Vagina (tissue), 2 donors: Measurements from ENCODE around the gene USP12. TPM values are rescaled to one million over a fixed set of nuclear protein-coding genes. Genes with fewer than 3 reads are reported as not detected.

Experiments
- DNase-seq, 2 donors: peaks; one replicate each; pipeline ENCODE4 v3.0.0-alpha.2; 2017; ENCODE audit errors: extremely low spot score in 2 of 2
- H3K27ac ChIP-seq: fragments of 200-600 bp; sonication (generic); one replicate; pipeline ENCODE4 v1.5.1; 2019
- H3K27me3 ChIP-seq: fragments of 200-600 bp; sonication (generic); one replicate; pipeline ENCODE4 v1.5.1; 2019
- H3K36me3 ChIP-seq, 2 donors: fragments of 200-600 bp; sonication (generic); one replicate each; pipeline ENCODE4 v1.5.1; 2017 to 2019
- H3K4me1 ChIP-seq: fragments of 200-600 bp; sonication (generic); one replicate; pipeline ENCODE4 v1.5.1; 2019
- H3K4me3 ChIP-seq, 2 donors: fragments of 200-600 bp; sonication (generic); 1 replicate in 1 of 2; 2 replicates in 1 of 2; pipeline ENCODE4 v1.5.1; 2016 to 2019
- H3K9me3 ChIP-seq: fragments of 200-600 bp; sonication (generic); one replicate; pipeline ENCODE4 v1.5.1; 2019
- CTCF ChIP-seq, 3 experiments: fragments of 450-650 bp in 2 of 3; fragments of 200-600 bp in 1 of 3; sonication (generic) in 1 of 3; IDR thresholded peaks; one replicate each; pipeline ENCODE4 v1.5.1; 2017 to 2019; ENCODE audit warnings: antibody characterized with exemption in 3 of 3, mild to moderate bottlenecking in 2 of 3, moderate library complexity in 2 of 3
- POLR2A ChIP-seq, 2 donors: fragments of 450-650 bp; IDR thresholded peaks; one replicate each; pipeline ENCODE4 v1.6.1; 2017; ENCODE audit warnings: antibody characterized with exemption in 2 of 2, mild to moderate bottlenecking in 2 of 2, moderate library complexity in 2 of 2
- POLR2AphosphoS5 ChIP-seq, 2 donors: sonication (generic); formaldehyde crosslinking; IDR thresholded peaks; one replicate each; pipeline ENCODE4 v1.9.0; 2017; ENCODE audit warnings: antibody characterized with exemption in 2 of 2, mild to moderate bottlenecking in 2 of 2, low read depth in 1 of 2; ENCODE audit not compliant: insufficient read depth in 1 of 2
- intact Hi-C: fragments of 100-400 bp; cut with DNase I; formaldehyde crosslinking; loops from one replicate; pipeline ENCODE4 v1.15.1; 2023
- total RNA-seq: library from RNA; depleted of rRNA; stranded (reverse); fragments of >200 nt; gene quantifications from one replicate; pipeline ENCODE4 v1.2.3, GENCODE V29; 2016

USP12 gene
- total RNA-seq, 1 donor from 2014 or later: 20.9 TPM

- Histone ChIP-seq H3K9me3 (no peaks in the 10 kb centered on the region), H3K4me1 (peaks cover 22% of the 10 kb centered on the region), H3K4me3 (no peak overlapping the region), H3K27ac (no peak overlapping the region), H3K36me3 (peaks cover 0 to under 1% of the 10 kb centered on the region in 2 donors), H3K27me3 (no peaks in the 10 kb centered on the region)
- no peak for DNase-seq
- TF ChIP-seq POLR2AphosphoS5 (IDR thresholded peaks at IDR 0.05; ENCODE audit: insufficient read depth in 1 of 2, low read depth in 1 of 2) (no peak), POLR2A (IDR thresholded peaks at IDR 0.05) (no peak), CTCF (IDR thresholded peaks at IDR 0.05) (no peak)
- intact Hi-C loops: no loop called here
Measured at GRCh38 chr13:27080018-27080948, 91.3 kb downstream of the USP12 start.

GRCh38 chr13:27079421-27079958 lies 92.1 kb downstream of the USP12 start:
- H3K4me1 ChIP-seq: peaks cover 22% of the 10 kb centered on the region

GRCh38 chr13:27077451-27077850 lies 94.2 kb downstream of the USP12 start:
- H3K36me3 ChIP-seq: peaks cover 0 to 7% of the 10 kb centered on the region in 2 donors
- H3K27me3 ChIP-seq: no peaks in the 10 kb centered on the region
- DNase-seq: no peak
- no peak for TF ChIP-seq POLR2A (IDR thresholded peaks at IDR 0.05)
- no peak for TF ChIP-seq POLR2AphosphoS5 (IDR thresholded peaks at IDR 0.05; ENCODE audit: insufficient read depth in 1 of 2, low read depth in 1 of 2)
- no peak for TF ChIP-seq CTCF (IDR thresholded peaks at IDR 0.05)
- H3K27ac ChIP-seq: no peak overlapping the region
- no peaks in the 10 kb centered on the region for H3K9me3 ChIP-seq
- no peak overlapping the region for H3K4me3 ChIP-seq
- intact Hi-C loops: no loop called here
- H3K4me1 ChIP-seq: peaks cover 22% of the 10 kb centered on the region

More at GRCh38 chr13:27079421-27079958, 92.1 kb downstream of the USP12 start:
- Histone ChIP-seq H3K27ac (no peak overlapping the region), H3K36me3 (peaks cover 0 to 7% of the 10 kb centered on the region in 2 donors), H3K9me3 (no peaks in the 10 kb centered on the region), H3K4me3 (no peak overlapping the region), H3K27me3 (no peaks in the 10 kb centered on the region)
- intact Hi-C loops: no loop called here
- no peak for DNase-seq
- no peak for TF ChIP-seq CTCF (IDR thresholded peaks at IDR 0.05)
- no peak for TF ChIP-seq POLR2AphosphoS5 (IDR thresholded peaks at IDR 0.05; ENCODE audit: insufficient read depth in 1 of 2, low read depth in 1 of 2)
- no peak for TF ChIP-seq POLR2A (IDR thresholded peaks at IDR 0.05)

- intact Hi-C loops: no loop called here
- H3K27ac ChIP-seq: no peak overlapping the region
- TF ChIP-seq POLR2A (IDR thresholded peaks at IDR 0.05) (no peak), POLR2AphosphoS5 (IDR thresholded peaks at IDR 0.05; ENCODE audit: insufficient read depth in 1 of 2, low read depth in 1 of 2) (no peak), CTCF (IDR thresholded peaks at IDR 0.05) (no peak)
Measured at GRCh38 chr13:27076421-27076820, 95.2 kb downstream of the USP12 start.

More at GRCh38 chr13:27076421-27076820, 95.2 kb downstream of the USP12 start:
- Histone ChIP-seq H3K27me3 (no peaks in the 10 kb centered on the region), H3K4me1 (peaks cover 22% of the 10 kb centered on the region), H3K4me3 (no peak overlapping the region), H3K9me3 (no peaks in the 10 kb centered on the region), H3K36me3 (peaks cover 0 to 7% of the 10 kb centered on the region in 2 donors)
- DNase-seq: no peak
